GM23248 (cell line): Measurements from ENCODE around the gene CDC27.

ENCODE experiments used
- EZH2 ChIP-seq: fragments of 200-600 bp; sonication (generic); IDR thresholded peaks from 2 replicates; pipeline ENCODE4 v1.6.1; 2018; ENCODE audit warnings: antibody characterized with exemption, mild to moderate bottlenecking; ENCODE audit not compliant: insufficient read depth, poor library complexity, severe bottlenecking
- EZH2phosphoT487 ChIP-seq: fragments of 200-600 bp; sonication (generic); IDR thresholded peaks from 2 replicates; pipeline ENCODE4 v1.6.1; 2018; ENCODE audit warnings: antibody characterized with exemption, moderate library complexity, mild to moderate bottlenecking, low read depth; ENCODE audit not compliant: insufficient read depth

DNA sequence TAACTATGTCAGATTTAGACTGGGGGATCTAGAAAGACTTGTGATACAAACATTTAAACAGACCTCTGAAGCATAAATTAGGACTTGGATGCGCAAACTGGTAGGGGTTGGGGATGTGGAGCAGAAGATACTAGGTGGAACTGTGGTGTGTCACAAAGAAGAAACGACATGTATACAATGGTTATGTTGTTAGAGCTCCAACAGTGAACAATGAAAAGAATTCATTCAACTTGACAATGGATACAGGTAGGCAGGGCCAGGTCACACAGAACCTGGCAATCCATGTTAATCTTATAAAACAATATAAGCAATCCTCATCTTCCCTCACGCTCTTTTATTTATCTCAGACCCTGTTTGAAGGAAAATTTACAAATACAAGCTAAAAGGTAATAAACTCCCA is 102.0 kb downstream of the CDC27 start:
- TF ChIP-seq EZH2 (no peak), EZH2phosphoT487 (no peak)
